Activated CD8-positive, alpha-beta memory T cell treated with anti-CD3 and anti-CD28 coated beads, Interleukin-2, amount 50 U/mL, for 24 hours (primary cell): ENCODE data around the gene ZP4.
"Not testable (repeated sequence)": the region's sequence is repeated elsewhere in the genome, so short reads cannot be mapped to it uniquely, and the experiment has no call there.

Experiments used
- DNase-seq: peaks from one replicate; pipeline ENCODE4 v3.0.0-alpha.2; 2020; ENCODE audit errors: extremely low read depth

The ZP4 gene

GRCh38 chr1:237877631-237878030, 13.1 kb downstream of the ZP4 start:
- DNase-seq: no peak

GRCh38 chr1:237875291-237875690, 15.4 kb downstream of the ZP4 start:
- no peak for DNase-seq

GRCh38 chr1:237873487-237874211, 17.1 kb downstream of the ZP4 start:
- no peak for DNase-seq

GRCh38 chr1:237868817-237869600, 21.7 kb downstream of the ZP4 start:
- DNase-seq: no peak

- no peak for DNase-seq
Measured at GRCh38 chr1:237867380-237867888, 23.3 kb downstream of the ZP4 start.

GRCh38 chr1:237864338-237865244, 26.1 kb downstream of the ZP4 start:
- DNase-seq: no peak

- no peak for DNase-seq
Measured at GRCh38 chr1:237863234-237863633, 27.5 kb downstream of the ZP4 start.

- no peak for DNase-seq
Measured at GRCh38 chr1:237861944-237862343, 28.8 kb downstream of the ZP4 start.

GRCh38 chr1:237858992-237859391, 31.7 kb downstream of the ZP4 start:
- no peak for DNase-seq

GRCh38 chr1:237857455-237857854, 33.3 kb downstream of the ZP4 start:
- no peak for DNase-seq

GRCh38 chr1:237852342-237852741, 38.4 kb downstream of the ZP4 start:
- no peak for DNase-seq

- DNase-seq: no peak
Measured at GRCh38 chr1:237851210-237851845, 39.4 kb downstream of the ZP4 start.

- DNase-seq: not testable (repeated sequence)
Measured at GRCh38 chr1:237843516-237843915, 47.2 kb downstream of the ZP4 start.

GRCh38 chr1:237841485-237841884, 49.2 kb downstream of the ZP4 start:
- no peak for DNase-seq

GRCh38 chr1:237838904-237839534, 51.7 kb downstream of the ZP4 start:
- no peak for DNase-seq

GRCh38 chr1:237838320-237838719, 52.4 kb downstream of the ZP4 start:
- no peak for DNase-seq

- no peak for DNase-seq
Measured at GRCh38 chr1:237834461-237834860, 56.3 kb downstream of the ZP4 start.

- DNase-seq: no peak
Measured at GRCh38 chr1:237834048-237834447, 56.7 kb downstream of the ZP4 start.

GRCh38 chr1:237832858-237833257, 57.9 kb downstream of the ZP4 start:
- no peak for DNase-seq
